IMR-90 (cell line): ENCODE data around the gene ZSCAN5A.

ENCODE experiments used
- BHLHE40 ChIP-seq: fragments of 150-350 bp; IDR thresholded peaks from 2 replicates; pipeline ENCODE4 v1.6.1; 2016; ENCODE audit warnings: mild to moderate bottlenecking, low read depth, low read length
- CTCF ChIP-seq: conservative IDR thresholded peaks from 2 replicates; pipeline ENCODE4 v1.5.1; 2012; ENCODE audit warnings: mild to moderate bottlenecking, low read depth, low read length, improper control_type of control experiment
- ELK1 ChIP-seq: fragments of 150-350 bp; IDR thresholded peaks from 2 replicates; pipeline ENCODE4 v1.6.1; 2016; ENCODE audit warnings: low read depth, mild to moderate bottlenecking, low read length, moderate library complexity, borderline replicate concordance
- POLR2A ChIP-seq: IDR thresholded peaks from 2 replicates; pipeline ENCODE4 v1.6.1; 2012; ENCODE audit warnings: mild to moderate bottlenecking, low read depth, low read length

GRCh38 chr19:56341948-56342347 is 27.3 kb upstream of the ZSCAN5A start:
- no peak for TF ChIP-seq CTCF
- no peak for TF ChIP-seq POLR2A
- no peak for TF ChIP-seq ELK1
- TF ChIP-seq BHLHE40: no peak
